ENCODE measurements around the gene ALDH5A1.

- TF ChIP-seq CTCF (IDR thresholded peaks at IDR 0.05): no peak
- TF ChIP-seq POLR2A (IDR thresholded peaks at IDR 0.05): no peak
These were observed 586 bp upstream of the ALDH5A1 start for GRCh38 chr6:24493945-24494820.
